ENCODE results near the gene CHL1. TPM values are rescaled to one million over a fixed set of nuclear protein-coding genes. Genes with fewer than 3 reads are reported as not detected.

Gene CHL1
- total RNA-seq, 1 experiment from 2014 or later, result not detected

GRCh38 chr3:312911-313310, 116.3 kb downstream of the CHL1 start:
- H3K79me2 ChIP-seq (ENCODE audit: low read depth), result no peaks in the 10 kb centered on the region
- H3K4me2 ChIP-seq, result no peak overlapping the region
- H3K36me3 ChIP-seq (ENCODE audit: low read depth), result no peaks in the 10 kb centered on the region
- H3F3A ChIP-seq (ENCODE audit: insufficient read depth, low read depth), result no peaks in the 10 kb centered on the region
- CTCF ChIA-PET, result no interaction called here
- no peaks in the 10 kb centered on the region for H3K4me1 ChIP-seq (replicated peaks; ENCODE audit: insufficient read depth)
- no peak overlapping the region for H3K27ac ChIP-seq
- no TSS peak for BruUV-seq (replicated peaks)
- no peaks in the 10 kb centered on the region for H3K9me2 ChIP-seq (ENCODE audit: insufficient read depth)
- H3K27me3 ChIP-seq (ENCODE audit: insufficient read depth, low read depth), result no peaks in the 10 kb centered on the region
- TF ChIP-seq CTCF (conservative IDR thresholded peaks at IDR 0.05), result no peak
- TF ChIP-seq EZH2 (IDR thresholded peaks at IDR 0.05; ENCODE audit: low read depth), result no peak
- intact Hi-C loops (cut with micrococcal nuclease; ENCODE audit: unreplicated experiment), result no loop called here
- no peak for DNase-seq
- H3K4me3 ChIP-seq, result no peak overlapping the region
- POLR2A ChIA-PET (ENCODE audit: unreplicated experiment), result no interaction called here
- H2AFZ ChIP-seq, result no peak overlapping the region
- no peaks in the 10 kb centered on the region for H4K20me1 ChIP-seq (ENCODE audit: insufficient read depth)
- H3K9me3 ChIP-seq (ENCODE audit: insufficient read depth, low read depth), result no peaks in the 10 kb centered on the region

- no peaks in the 10 kb centered on the region for H4K20me1 ChIP-seq (ENCODE audit: insufficient read depth)
- no peak overlapping the region for H3K4me3 ChIP-seq
- POLR2A ChIA-PET (ENCODE audit: unreplicated experiment), result no interaction called here
- H2AFZ ChIP-seq, result no peak overlapping the region
- no peaks in the 10 kb centered on the region for H3K79me2 ChIP-seq (ENCODE audit: low read depth)
- no TSS peak for BruUV-seq (replicated peaks)
- no peak for DNase-seq
- H3K27me3 ChIP-seq (ENCODE audit: insufficient read depth, low read depth), result no peaks in the 10 kb centered on the region
- intact Hi-C loops (cut with micrococcal nuclease; ENCODE audit: unreplicated experiment), result no loop called here
- CTCF ChIA-PET, result no interaction called here
- H3K9me2 ChIP-seq (ENCODE audit: insufficient read depth), result no peaks in the 10 kb centered on the region
- no peak for TF ChIP-seq EZH2 (IDR thresholded peaks at IDR 0.05; ENCODE audit: low read depth)
- TF ChIP-seq CTCF (conservative IDR thresholded peaks at IDR 0.05), result no peak
- no peaks in the 10 kb centered on the region for H3K9me3 ChIP-seq (ENCODE audit: insufficient read depth, low read depth)
- no peaks in the 10 kb centered on the region for H3K4me1 ChIP-seq (replicated peaks; ENCODE audit: insufficient read depth)
- H3K4me2 ChIP-seq, result no peak overlapping the region
- H3K27ac ChIP-seq, result no peak overlapping the region
- H3F3A ChIP-seq (ENCODE audit: insufficient read depth, low read depth), result no peaks in the 10 kb centered on the region
- no peaks in the 10 kb centered on the region for H3K36me3 ChIP-seq (ENCODE audit: low read depth)
These were observed 120.4 kb downstream of the CHL1 start for GRCh38 chr3:317012-317411.

- ChIA-PET POLR2A (ENCODE audit: unreplicated experiment) (no interaction called here), CTCF (no interaction called here)
- no peak for DNase-seq
- H3K9me3 ChIP-seq (ENCODE audit: insufficient read depth, low read depth), result no peaks in the 10 kb centered on the region
- no peak overlapping the region for H2AFZ ChIP-seq
- H3F3A ChIP-seq (ENCODE audit: insufficient read depth, low read depth), result no peaks in the 10 kb centered on the region
- intact Hi-C loops (cut with micrococcal nuclease; ENCODE audit: unreplicated experiment), result no loop called here
- no peaks in the 10 kb centered on the region for H3K79me2 ChIP-seq (ENCODE audit: low read depth)
- TF ChIP-seq EZH2 (IDR thresholded peaks at IDR 0.05; ENCODE audit: low read depth) (no peak), CTCF (conservative IDR thresholded peaks at IDR 0.05) (no peak)
- no peaks in the 10 kb centered on the region for H3K27me3 ChIP-seq (ENCODE audit: insufficient read depth, low read depth)
- no peaks in the 10 kb centered on the region for H3K36me3 ChIP-seq (ENCODE audit: low read depth)
- no TSS peak for BruUV-seq (replicated peaks)
- H3K4me1 ChIP-seq (replicated peaks; ENCODE audit: insufficient read depth), result no peaks in the 10 kb centered on the region
- H3K4me2 ChIP-seq, result no peak overlapping the region
- H3K9me2 ChIP-seq (ENCODE audit: insufficient read depth), result no peaks in the 10 kb centered on the region
- H4K20me1 ChIP-seq (ENCODE audit: insufficient read depth), result no peaks in the 10 kb centered on the region
- no peak overlapping the region for H3K27ac ChIP-seq
- no peak overlapping the region for H3K4me3 ChIP-seq
These were observed 122.3 kb downstream of the CHL1 start for GRCh38 chr3:318903-319302.
